Spinal cord (tissue), 10 donors: ENCODE measurements around the gene NCOA5. TPM values are rescaled to one million over a fixed set of nuclear protein-coding genes. Genes with fewer than 3 reads are reported as not detected.

Experiments used
- DNase-seq, 6 donors: peaks; one replicate each; pipeline versions ENCODE4 v3.0.0 to v3.0.0-alpha.2; 2013 to 2015; ENCODE audit warnings: low spot score in 6 of 6, low read depth in 4 of 6
- H3K27ac ChIP-seq: one replicate; pipeline ENCODE4 v1.5.1; 2013; ENCODE audit warnings: low read depth, low read length, control low read depth
- H3K27me3 ChIP-seq: one replicate; pipeline ENCODE4 v1.6.1; 2013; ENCODE audit warnings: low read length; ENCODE audit not compliant: control insufficient read depth, insufficient read depth
- H3K36me3 ChIP-seq: one replicate; pipeline ENCODE4 v1.6.1; 2013; ENCODE audit warnings: low read length; ENCODE audit not compliant: control insufficient read depth, insufficient read depth
- H3K4me1 ChIP-seq: one replicate; pipeline ENCODE4 v1.6.1; 2013; ENCODE audit warnings: low read length; ENCODE audit not compliant: control insufficient read depth, insufficient read depth
- H3K4me3 ChIP-seq: one replicate; pipeline ENCODE4 v1.5.1; 2013; ENCODE audit warnings: low read depth, low read length, control low read depth
- H3K9me3 ChIP-seq: one replicate; pipeline ENCODE4 v1.6.1; 2013; ENCODE audit warnings: low read length; ENCODE audit not compliant: control insufficient read depth, insufficient read depth
- WGBS: methylation state at CpG from one replicate; pipeline ENCODE4 v1.1.5; 2013; ENCODE audit warnings: missing lambda C conversion rate; ENCODE audit not compliant: insufficient coverage; 5-methylcytosine and 5-hydroxymethylcytosine counted together
- polyA plus RNA-seq, 2 donors: library from polyadenylated mRNA; unstranded; fragments of 120-200 nt; gene quantifications; one replicate each; pipeline ENCODE4 v1.2.1, GENCODE V29; 2013; ENCODE audit not compliant: insufficient read length in 2 of 2
- total RNA-seq, 2 donors: library from RNA; depleted of rRNA in 1 of 2; stranded (reverse); fragments of 120-200 nt in 1 of 2; fragments of >200 nt in 1 of 2; gene quantifications; one replicate each; pipeline versions ENCODE4 v1.2.3 to v1.2.4, GENCODE V29; 2013 to 2014
- donor health status: healthy.

The NCOA5 gene
- total and polyA plus RNA-seq, 4 donors, result 12.3 to 50.7 (median 40.0) TPM

- WGBS, result 94% methylated on average over 2 of the region's 2 CpGs
Measured at GRCh38 chr20:46121184-46121930, 31.6 kb upstream of the NCOA5 start.

GRCh38 chr20:46120136-46120535, 30.4 kb upstream of the NCOA5 start:
- Histone ChIP-seq H3K27ac (no peak overlapping the region), H3K27me3 (peaks cover 14% of the 10 kb centered on the region), H3K36me3 (no peaks in the 10 kb centered on the region), H3K9me3 (no peaks in the 10 kb centered on the region), H3K4me1 (peaks cover 13% of the 10 kb centered on the region), H3K4me3 (no peak overlapping the region)
- DNase-seq, result no peak
- WGBS, result no CpG with 5 or more reads among the region's 2 CpGs

More at GRCh38 chr20:46121184-46121930, 31.6 kb upstream of the NCOA5 start:
- no peaks in the 10 kb centered on the region for H3K9me3 ChIP-seq
- peaks cover 13% of the 10 kb centered on the region for H3K4me1 ChIP-seq
- no peak overlapping the region for H3K27ac ChIP-seq
- H3K4me3 ChIP-seq, result no peak overlapping the region
- H3K36me3 ChIP-seq, result no peaks in the 10 kb centered on the region
- DNase-seq, result no peak
- peaks cover 11% of the 10 kb centered on the region for H3K27me3 ChIP-seq

DNA sequence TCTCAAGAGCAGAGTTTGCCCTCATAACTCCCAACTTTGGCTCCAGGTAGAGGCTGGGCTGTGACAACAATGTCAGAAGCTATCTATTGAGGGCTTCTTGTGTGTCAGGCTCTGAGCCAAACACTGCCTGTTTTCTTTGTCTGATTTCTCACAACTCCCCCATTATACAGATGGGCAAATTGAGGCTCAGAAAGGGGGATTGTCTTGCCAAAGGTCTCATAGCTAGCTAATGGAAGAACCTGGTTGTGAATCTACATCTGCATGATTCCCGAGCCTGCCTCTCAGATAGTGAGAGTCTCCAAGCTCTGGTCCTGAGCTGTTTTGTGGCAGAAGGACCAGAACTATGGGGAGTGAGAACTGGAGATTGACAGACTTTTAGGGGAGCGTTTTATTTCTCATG, 29.8 kb upstream of the NCOA5 start:
- H3K4me1 ChIP-seq, result peaks cover 13% of the 10 kb centered on the region
- H3K36me3 ChIP-seq, result no peaks in the 10 kb centered on the region
- no peak overlapping the region for H3K4me3 ChIP-seq
- 87% methylated on average over 2 of the region's 2 CpGs for WGBS
- DNase-seq, result no peak
- H3K27ac ChIP-seq, result no peak overlapping the region
- H3K9me3 ChIP-seq, result no peaks in the 10 kb centered on the region
- H3K27me3 ChIP-seq, result peaks cover 14% of the 10 kb centered on the region

DNA sequence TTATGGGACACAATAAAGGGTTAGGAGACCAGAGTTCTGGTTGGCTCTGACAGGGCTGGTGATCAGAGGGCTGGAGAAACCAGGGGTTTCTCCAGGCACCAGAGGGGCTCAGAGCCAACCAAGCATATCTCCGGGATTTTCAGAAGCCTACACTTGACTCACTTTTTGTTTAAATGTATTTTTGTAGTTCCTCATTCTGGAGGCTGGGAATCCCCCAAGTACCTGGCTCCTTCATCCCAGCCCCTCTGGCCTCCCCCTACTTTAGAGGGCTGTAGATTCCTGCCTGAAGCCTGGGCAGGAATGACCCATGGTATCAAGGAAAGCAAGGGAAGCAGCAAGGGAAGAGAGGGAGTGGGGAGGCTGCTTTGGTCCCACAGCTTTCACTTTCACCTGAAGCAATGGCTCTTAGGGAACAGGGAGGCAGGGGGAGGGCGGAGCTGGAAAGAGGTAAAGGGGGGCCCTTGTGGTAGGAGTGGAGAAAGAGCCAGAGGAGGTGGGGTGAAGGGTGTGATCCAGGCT, 29.3 kb upstream of the NCOA5 start:
- peaks cover 14% of the 10 kb centered on the region for H3K27me3 ChIP-seq
- WGBS, result no CpG with 5 or more reads among the region's 2 CpGs
- no peak overlapping the region for H3K27ac ChIP-seq
- H3K4me1 ChIP-seq, result peaks cover 13% of the 10 kb centered on the region
- DNase-seq, result no peak
- no peaks in the 10 kb centered on the region for H3K9me3 ChIP-seq
- no peak overlapping the region for H3K4me3 ChIP-seq
- no peaks in the 10 kb centered on the region for H3K36me3 ChIP-seq

DNA sequence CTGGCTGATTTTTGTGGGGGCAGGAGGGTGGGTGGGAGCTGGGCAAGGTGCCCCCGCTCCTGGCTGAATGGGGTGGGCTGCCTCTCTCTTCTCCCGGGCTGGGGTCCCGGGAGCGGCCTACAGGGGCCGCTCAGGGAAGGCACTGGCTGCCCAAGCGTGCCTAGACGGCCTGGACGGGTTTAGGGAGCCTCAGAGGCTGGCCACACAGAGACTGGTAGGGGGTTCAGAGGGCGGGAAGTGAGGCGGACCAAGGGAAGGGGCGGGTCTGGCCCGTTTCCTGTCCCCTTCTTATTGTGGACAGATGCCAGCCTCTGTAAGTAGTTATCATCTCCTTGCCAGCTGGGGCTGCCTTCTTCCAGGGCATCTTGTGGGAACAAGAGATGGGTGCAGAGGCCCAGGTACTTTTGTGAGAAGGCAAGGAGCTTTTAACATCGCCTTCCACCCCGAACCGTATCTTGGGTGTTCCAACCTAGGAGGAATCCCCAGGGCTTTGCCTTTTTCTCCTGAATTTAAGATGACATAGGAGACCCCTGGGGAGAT, 28.8 kb upstream of the NCOA5 start:
- H3K27me3 ChIP-seq, result peaks cover 16% of the 10 kb centered on the region
- peaks cover 13% of the 10 kb centered on the region for H3K4me1 ChIP-seq
- H3K4me3 ChIP-seq, result peak overlapping the region; percentile 18
- no peaks in the 10 kb centered on the region for H3K9me3 ChIP-seq
- WGBS, result 30% methylated on average over 12 of the region's 15 CpGs
- no peak overlapping the region for H3K27ac ChIP-seq
- no peak for DNase-seq
- H3K36me3 ChIP-seq, result no peaks in the 10 kb centered on the region

- no peaks in the 10 kb centered on the region for H3K36me3 ChIP-seq
- WGBS, result 9% methylated on average over 31 of the region's 40 CpGs
- peaks cover 13% of the 10 kb centered on the region for H3K4me1 ChIP-seq
- H3K27ac ChIP-seq, result no peak within 1 kb of the TSS
- DNase-seq, result peak in 3 of 6 donors; percentile 40 to 80 (median 56)
- H3K27me3 ChIP-seq, result peaks cover 14% of the 10 kb centered on the region
- H3K4me3 ChIP-seq, result peak within 1 kb of the TSS; percentile 18
- H3K9me3 ChIP-seq, result no peaks in the 10 kb centered on the region
Measured at GRCh38 chr20:46117704-46118467, 28.1 kb upstream of the NCOA5 start, which contains the start of gene CD40. CD40 (plus strand) TSS chr20:46118314; CDS start chr20:46118344, 30 bp downstream.

GRCh38 chr20:46114449-46114848, 24.7 kb upstream of the NCOA5 start:
- Histone ChIP-seq H3K27me3 (peaks cover 18% of the 10 kb centered on the region), H3K9me3 (no peaks in the 10 kb centered on the region), H3K4me1 (peaks cover 13% of the 10 kb centered on the region), H3K27ac (no peak overlapping the region), H3K36me3 (no peaks in the 10 kb centered on the region), H3K4me3 (no peak overlapping the region)
- no peak for DNase-seq
- 81% methylated on average over 2 of the region's 2 CpGs for WGBS

GRCh38 chr20:46113113-46113470, 23.3 kb upstream of the NCOA5 start:
- 40% methylated on average over 1 of the region's 3 CpGs for WGBS
- Histone ChIP-seq H3K4me1 (peaks cover 8% of the 10 kb centered on the region), H3K4me3 (no peak overlapping the region), H3K27me3 (peaks cover 20% of the 10 kb centered on the region), H3K9me3 (no peaks in the 10 kb centered on the region), H3K27ac (no peak overlapping the region), H3K36me3 (no peaks in the 10 kb centered on the region)
- DNase-seq, result no peak

GRCh38 chr20:46112430-46113112, 22.8 kb upstream of the NCOA5 start:
- Histone ChIP-seq H3K4me1 (peaks cover 3% of the 10 kb centered on the region), H3K36me3 (no peaks in the 10 kb centered on the region), H3K27ac (no peak overlapping the region), H3K9me3 (no peaks in the 10 kb centered on the region), H3K27me3 (peaks cover 15% of the 10 kb centered on the region), H3K4me3 (no peak overlapping the region)
- WGBS, result 70% methylated on average over 8 of the region's 10 CpGs
- DNase-seq, result no peak
